GM10266 (cell line): ENCODE data around the gene SKIC2.

ENCODE experiments used
- DNase-seq: peaks from one replicate; pipeline ENCODE4 v3.0.0; 2012; ENCODE audit errors: extremely low spot score
- TF ChIP-seq, protein P1 (sequence below): IDR thresholded peaks from 2 replicates; pipeline ENCODE4 v1.5.1; 2012; ENCODE audit warnings: mild to moderate bottlenecking, low read depth; ENCODE audit not compliant: control insufficient read depth, insufficient read depth; ENCODE audit errors: missing control alignments

SKIC2 gene

DNA sequence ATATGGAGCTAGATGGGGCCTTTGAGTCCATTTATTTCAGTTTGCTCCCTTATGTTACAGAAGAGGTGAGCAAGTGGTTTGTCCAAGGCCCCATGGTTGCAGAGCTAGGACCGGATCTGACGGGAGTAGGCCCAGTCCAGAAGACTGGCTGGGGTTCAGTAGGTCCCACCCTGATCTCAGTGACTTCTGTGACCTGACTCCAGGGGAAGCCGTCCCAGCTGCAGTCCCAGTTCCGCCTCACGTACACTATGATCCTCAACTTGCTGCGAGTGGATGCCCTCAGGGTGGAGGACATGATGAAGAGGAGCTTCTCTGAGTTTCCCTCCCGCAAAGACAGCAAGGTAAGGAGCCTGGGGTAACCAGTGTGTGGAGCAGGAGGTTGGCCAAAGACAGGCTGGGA lies 7.5 kb downstream of the SKIC2 start:
- no peak for DNase-seq

DNA sequence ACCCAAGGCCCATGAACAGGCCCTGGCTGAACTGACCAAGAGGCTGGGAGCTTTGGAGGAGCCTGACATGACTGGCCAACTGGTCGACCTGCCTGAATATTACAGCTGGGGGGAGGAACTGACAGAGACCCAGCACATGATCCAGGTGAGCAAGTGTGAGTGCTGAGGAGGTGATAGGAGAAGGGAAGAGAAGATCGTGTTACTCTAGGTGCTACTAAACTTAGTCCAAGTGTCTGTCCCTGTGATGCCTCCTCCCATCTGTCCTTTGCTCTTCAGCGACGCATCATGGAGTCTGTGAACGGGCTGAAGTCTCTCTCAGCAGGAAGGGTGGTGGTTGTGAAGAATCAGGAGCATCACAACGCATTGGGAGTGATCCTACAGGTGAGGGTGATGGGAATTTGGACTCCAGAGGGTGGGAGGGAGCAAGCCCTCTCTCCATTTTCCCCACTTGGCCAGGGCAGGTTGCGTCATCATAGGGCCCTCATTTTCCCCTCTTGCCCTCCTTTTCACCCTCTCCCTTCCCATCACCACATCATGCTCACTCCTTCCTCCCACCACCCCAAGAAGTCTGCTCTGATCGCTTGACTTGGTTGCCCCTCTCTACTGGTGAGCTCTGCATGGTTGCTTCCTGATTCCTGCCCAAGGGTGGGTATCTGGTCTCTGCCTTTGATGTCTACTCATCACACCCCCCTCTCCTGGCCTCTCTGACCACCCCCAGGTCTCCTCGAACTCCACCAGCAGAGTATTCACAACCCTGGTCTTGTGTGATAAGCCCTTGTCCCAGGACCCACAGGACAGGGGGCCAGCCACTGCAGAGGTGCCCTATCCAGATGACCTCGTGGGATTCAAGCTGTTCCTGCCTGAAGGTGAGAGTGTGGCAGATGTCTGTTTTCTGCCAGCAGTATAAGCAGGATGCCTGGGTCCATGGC lies 8.3 kb downstream of the SKIC2 start:
- DNase-seq: no peak
- TF ChIP-seq, protein P1, sequence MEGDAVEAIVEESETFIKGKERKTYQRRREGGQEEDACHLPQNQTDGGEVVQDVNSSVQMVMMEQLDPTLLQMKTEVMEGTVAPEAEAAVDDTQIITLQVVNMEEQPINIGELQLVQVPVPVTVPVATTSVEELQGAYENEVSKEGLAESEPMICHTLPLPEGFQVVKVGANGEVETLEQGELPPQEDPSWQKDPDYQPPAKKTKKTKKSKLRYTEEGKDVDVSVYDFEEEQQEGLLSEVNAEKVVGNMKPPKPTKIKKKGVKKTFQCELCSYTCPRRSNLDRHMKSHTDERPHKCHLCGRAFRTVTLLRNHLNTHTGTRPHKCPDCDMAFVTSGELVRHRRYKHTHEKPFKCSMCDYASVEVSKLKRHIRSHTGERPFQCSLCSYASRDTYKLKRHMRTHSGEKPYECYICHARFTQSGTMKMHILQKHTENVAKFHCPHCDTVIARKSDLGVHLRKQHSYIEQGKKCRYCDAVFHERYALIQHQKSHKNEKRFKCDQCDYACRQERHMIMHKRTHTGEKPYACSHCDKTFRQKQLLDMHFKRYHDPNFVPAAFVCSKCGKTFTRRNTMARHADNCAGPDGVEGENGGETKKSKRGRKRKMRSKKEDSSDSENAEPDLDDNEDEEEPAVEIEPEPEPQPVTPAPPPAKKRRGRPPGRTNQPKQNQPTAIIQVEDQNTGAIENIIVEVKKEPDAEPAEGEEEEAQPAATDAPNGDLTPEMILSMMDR: no peak

More for the DNA sequence above, 7.5 kb downstream of the SKIC2 start:
- TF ChIP-seq, protein P1: no peak

DNA sequence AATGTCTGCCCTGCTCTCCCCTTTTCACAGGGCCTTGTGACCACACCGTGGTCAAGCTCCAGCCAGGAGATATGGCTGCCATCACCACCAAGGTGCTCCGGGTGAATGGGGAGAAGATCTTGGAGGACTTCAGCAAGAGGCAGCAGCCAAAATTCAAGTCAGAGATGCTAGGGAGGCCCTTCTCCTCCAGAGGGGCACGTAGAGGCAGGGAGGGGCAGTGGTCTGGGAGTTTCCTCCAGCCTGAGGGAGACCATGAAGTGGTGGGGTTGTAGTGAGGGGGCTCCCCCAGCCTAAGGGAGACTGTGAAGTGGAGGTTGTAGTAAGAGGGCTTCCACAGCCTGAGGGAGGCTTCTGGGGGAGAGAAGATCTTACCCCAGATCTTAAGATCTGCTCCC lies 8.9 kb downstream of the SKIC2 start:
- DNase-seq: no peak
- TF ChIP-seq, protein P1: no peak

DNA sequence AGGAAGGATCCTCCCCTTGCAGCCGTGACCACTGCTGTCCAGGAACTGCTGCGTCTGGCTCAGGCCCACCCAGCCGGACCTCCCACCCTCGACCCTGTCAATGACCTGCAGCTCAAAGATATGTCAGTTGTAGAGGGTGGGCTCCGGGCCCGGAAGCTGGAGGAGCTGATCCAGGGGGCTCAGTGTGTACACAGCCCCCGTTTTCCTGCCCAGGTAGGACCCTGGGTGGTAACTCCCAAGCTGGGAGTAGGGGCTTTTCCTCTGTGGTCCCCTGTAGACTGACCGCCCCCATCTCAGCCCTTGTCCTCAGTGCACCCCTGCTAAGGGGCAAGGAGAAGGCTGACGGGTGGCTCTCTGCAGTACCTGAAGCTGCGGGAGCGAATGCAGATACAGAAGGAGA lies 9.4 kb downstream of the SKIC2 start:
- TF ChIP-seq, protein P1: no peak
- no peak for DNase-seq

DNA sequence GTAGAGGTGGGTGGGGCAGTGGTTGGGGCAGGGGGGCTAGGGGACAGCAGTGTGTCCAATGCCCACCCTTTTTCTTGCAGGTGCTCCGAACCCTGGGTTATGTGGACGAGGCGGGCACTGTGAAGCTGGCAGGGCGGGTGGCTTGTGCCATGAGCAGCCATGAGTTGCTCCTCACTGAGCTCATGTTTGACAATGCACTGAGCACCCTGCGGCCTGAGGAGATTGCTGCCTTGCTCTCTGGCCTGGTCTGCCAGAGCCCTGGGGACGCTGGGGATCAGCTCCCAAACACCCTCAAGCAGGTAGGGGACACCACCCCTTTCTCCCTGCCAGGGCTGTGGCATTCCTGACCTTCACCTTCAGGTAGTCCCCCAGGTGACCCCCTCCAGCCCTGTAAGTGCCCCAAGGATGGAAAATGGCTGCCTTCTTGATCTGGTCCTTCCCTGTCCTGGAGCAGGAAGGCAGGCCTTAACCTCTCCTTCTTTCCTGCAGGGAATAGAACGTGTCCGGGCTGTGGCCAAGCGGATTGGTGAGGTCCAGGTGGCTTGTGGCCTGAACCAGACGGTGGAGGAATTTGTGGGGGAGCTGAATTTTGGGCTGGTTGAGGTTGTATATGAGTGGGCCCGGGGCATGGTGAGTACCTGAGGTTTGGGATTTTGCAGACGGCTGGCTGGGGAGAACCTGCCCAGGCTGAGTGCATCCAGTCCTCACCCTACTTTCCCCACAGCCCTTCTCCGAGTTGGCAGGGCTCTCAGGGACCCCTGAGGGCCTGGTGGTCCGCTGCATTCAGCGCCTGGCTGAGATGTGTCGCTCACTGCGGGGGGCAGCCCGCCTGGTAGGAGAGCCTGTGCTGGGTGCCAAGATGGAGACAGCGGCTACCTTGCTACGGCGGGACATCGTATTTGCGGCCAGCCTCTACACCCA lies 10.1 kb downstream of the SKIC2 start:
- no peak for DNase-seq
- TF ChIP-seq, protein P1: no peak

DNA sequence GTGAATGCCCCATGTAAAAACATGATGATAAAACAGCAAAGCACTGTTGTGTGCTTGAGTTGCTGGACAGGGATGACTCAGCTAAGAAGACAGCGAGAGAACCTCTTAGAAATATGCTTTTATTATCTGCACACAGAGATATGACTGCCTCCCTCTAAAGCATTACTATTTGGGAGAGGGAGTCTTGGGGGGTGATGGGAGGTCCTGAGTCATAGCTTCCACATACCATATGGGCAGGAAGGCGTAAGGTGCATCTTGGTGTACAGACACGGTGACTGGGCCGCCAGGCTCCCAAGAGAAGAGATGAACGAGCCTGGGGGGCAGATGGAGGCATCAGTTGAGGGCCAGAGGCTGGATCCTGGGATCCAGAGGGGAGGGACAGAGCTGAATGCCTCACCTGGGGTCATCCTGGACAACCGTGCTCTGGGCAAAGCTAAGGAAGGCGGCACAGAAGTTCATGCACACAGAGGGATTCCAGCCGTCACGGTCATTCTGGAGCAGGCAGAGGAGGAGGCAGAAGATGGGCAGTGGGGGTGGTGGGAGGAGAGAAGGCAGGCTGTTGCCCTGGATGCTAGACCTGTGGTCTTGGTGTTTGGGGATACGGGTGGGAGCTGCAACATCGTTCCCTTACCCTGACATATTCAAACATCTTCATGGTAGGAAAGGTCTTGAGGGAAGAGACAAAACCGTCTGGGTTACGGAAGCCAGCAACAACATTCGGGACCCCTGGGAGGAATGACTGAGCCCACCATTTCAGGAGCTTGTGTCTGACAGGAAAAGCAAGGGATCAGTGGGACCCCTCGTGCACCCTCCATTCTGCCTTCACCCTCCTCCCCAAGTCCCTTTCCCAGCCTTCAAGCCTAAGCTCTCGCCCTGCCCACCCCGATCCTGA lies 11.0 kb downstream of the SKIC2 start:
- DNase-seq: no peak
- TF ChIP-seq, protein P1: no peak
